Globus pallidus (tissue), 1 donor: ENCODE measurements around the gene UBQLNL.

Experiments
- DNase-seq: peaks from one replicate; pipeline ENCODE4 v3.0.0-alpha.2; 2015; ENCODE audit warnings: low spot score

UBQLNL gene, protein sequence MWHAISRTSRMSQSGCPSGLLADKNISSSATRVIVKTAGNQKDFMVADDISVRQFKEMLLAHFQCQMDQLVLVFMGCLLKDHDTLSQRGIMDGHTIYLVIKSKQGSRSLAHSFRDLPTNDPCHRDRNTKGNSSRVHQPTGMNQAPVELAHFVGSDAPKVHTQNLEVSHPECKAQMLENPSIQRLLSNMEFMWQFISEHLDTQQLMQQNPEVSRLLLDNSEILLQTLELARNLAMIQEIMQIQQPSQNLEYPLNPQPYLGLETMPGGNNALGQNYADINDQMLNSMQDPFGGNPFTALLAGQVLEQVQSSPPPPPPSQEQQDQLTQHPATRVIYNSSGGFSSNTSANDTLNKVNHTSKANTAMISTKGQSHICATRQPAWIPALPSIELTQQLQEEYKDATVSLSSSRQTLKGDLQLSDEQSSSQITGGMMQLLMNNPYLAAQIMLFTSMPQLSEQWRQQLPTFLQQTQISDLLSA

DNA sequence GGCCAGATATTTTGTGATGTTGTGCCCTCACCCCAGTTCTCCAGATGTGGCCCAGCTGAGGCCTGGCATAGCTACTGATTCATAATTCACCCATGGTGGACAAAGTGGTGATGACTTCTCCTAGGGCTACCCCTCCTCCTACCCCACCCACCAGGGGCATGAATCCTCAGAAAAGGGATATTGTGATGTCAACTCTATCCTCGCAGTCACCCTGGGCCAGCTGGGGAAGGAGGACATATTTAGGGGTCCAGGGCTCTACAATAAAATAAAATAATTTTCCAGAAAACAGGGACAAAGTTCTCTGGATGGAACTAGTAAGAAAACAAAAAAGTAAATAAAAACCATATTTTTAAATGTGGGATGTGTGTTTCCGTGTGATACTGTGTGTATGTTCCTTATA is at the start of gene UBQLNL:
TSS of gene UBQLNL (minus strand) at position 101 of the 400 bp plus-strand sequence. CDS start 258 bp downstream, outside the sequence.
- DNase-seq = no peak

DNA sequence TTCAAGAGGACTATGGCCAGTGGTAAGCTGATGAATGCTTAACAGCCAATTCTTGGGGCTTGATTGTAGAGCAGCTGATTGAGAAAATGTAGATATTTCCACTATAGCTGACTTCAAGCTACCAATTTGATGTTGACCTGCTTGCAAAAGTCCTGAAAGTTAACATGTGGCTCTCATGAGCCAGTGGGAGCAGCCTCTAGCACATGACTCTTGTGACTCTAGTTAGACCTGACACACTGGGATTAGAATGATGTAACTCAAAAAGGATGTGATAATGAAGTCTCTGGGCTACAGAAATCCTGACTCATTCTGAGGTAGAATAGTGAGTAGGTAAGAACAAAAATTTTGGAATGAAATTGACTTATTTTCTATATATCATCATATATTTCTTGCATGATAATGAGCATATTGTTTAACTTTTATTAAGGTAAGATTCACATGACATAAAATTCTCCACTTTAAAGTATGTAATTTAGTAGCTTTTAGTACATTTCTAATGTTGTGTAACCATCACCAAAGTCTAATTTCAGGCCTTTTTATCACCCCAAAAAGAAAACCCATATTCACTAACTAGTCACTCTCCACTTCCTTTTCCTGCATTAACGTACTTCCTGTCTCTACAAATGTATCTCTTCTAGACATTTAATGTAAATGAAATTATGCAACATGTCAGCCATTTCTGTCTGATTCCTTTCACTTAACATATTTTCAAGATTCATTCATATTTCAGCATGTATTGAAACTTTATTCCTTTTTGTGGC is 47.9 kb upstream of the UBQLNL start:
- no peak for DNase-seq

DNA sequence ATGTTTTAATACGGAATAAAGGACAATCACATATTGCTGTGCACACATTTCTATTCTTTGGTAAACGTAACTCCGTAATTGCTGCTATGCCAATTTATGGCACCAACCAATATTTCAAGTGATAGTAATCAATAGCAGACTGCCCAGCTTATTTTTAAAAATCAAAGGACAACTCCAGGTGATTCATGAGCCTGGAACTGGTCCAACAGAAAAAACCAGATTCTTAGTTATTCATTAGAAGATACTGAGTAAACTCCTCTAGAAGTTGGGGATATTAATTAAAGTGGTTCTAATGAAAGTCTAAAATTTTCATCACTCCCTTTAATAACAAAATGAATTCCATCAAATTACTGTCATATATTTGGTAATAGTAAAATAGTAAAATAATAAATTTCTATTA is 41.3 kb upstream of the UBQLNL start:
- no peak for DNase-seq

DNA sequence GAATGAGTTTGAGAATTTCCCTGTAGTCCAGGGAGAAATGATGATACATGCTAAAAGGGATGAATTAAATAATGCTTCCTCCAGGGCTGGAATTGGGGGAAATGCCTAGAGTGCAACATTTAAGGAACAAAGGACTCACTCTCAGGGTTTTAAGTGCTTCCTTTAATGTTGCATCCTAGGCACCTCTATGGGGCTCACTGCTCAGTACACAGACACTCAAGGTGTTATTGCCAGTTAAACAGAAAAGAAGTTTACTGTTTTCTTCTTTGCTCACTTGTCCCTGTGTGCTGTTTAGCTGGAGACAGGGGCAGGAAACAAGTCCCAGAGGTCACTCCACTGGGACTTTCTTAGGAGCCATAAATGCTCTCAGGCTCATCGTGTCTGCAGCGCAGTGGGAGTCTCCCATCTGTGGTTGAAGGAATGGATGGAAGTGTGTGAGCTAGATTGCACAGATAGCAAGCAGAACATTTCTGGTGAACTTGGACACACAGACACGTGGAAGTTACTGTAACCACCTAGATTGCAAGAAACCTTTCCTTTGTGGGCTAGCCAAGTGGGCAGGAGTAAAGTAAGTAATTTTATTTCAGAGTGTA is 40.2 kb upstream of the UBQLNL start:
- DNase-seq = no peak

DNA sequence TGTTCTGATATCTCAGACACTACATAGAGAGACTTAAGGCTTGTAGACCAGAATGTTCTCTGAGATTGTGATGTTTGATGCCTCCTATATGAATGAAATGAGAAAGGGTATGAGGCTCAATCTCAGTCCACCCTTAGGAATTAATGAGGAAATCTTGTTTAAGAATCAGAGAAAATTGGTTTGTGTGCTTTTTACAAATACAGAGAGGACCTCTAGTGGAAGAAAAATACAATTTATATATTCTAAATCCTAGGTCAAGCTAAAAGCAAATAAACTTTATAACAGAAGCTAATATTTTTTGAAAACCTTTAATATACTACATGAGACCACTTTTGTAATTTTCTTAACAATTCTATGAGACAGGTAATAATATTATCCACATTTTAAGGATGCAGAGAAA is 36.8 kb upstream of the UBQLNL start:
- no peak for DNase-seq

DNA sequence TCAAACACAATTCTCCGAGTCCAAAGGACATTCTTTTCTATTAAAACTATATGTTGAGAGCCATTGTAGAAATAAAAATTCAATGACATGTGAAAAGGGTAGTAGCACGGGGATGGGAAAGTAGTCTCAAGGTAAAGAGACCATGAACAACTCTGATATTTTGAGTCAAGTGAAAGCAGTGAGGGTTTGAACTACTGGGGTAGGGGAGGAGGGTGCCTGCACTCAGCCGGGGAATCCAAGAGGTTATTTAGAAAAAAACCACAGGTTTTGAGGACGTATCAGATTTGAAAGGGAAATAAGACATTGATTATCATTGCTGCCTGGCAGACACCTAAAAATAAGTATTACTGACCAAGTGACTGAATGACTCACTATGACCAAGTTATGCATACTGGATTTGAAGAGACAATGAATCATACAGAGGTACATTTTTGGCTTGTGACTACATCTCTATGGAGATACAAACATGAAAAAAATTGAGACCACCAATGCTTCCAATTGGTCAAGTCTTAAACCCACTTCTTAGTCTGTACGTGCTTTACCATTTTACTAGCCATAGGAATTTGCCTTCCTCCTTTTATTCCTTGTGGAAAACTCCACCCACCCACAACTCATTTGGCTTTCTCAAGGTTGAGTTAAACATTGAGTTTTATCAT is 34.1 kb upstream of the UBQLNL start:
- no peak for DNase-seq

DNA sequence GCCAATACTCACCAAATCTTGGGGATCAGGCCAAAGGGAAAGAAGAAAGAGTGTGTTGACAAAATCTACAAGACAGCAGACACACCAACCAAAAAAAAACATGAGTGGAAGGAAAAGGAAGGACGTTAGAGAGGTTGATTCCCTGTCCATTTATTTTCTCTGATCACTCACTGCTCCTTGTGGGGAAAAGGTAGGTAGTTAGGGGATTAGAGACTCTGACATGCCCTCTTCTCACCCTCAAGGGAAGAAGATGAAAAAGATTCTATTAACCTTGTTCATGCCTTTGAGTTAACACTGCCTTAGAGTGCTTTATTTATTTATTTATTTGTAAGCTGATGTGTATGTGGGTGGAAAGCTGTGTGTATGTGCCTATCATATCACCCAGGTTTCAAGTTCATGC is 31.9 kb upstream of the UBQLNL start, which contains the start of gene OR52H1:
TSS of gene OR52H1 (minus strand) at position 101 of the 400 bp plus-strand sequence. CDS start 3,035 bp downstream, outside the sequence.
- DNase-seq = no peak

DNA sequence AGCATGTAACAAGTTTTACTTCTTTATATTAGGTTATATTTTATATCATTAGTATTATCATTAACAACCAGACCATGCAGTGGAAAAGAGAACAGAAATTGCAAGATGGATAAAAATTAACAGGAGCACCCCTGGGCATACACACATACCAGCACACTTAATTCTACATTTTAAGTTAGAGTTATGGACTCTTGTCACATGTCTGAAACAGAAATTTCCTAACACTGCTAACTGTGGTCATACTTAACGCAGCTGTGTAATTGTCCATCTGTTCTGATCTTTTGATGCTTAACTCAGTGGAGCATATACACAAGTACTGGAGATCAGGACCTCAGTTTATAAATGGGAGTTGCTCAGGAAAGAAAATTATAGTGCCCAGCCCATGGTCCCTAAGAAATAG is 31.5 kb upstream of the UBQLNL start:
- no peak for DNase-seq

DNA sequence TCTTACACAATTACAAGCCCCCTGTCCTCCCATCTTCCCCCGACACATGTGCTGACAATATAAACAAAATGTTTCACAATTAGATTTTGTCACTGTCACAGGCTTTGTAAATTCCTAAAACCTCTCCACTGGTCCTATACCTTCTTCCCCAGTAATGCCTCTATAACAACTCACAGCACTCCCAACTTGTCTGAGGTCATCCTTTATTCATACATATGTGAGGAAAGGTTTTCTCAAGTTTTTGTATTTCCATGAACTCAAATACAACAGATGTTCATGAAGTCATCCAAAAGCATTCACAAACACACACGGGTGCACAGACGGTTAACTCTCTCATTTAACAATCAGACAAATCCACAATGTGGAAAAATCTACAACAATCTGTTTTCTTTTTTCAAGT is 30.0 kb upstream of the UBQLNL start:
- DNase-seq = no peak

DNA sequence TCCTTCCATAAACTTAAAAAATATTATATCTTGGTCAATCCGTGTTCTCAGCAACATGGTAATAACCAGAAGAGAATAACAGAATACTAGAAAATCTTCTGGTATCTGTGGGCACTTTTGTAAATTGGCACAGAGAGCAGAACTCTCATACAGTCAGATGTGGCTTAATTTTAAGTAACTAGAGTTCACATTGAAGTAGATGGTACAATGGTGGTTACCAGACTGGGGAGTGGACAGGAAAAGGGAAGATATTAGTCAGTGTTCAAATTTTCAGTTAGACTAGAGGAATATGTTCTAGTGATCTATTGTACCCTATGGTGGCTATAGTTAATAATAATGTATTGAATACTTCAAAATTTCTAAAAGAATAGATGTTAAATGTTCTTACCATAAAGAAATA is 24.9 kb upstream of the UBQLNL start:
- no peak for DNase-seq

DNA sequence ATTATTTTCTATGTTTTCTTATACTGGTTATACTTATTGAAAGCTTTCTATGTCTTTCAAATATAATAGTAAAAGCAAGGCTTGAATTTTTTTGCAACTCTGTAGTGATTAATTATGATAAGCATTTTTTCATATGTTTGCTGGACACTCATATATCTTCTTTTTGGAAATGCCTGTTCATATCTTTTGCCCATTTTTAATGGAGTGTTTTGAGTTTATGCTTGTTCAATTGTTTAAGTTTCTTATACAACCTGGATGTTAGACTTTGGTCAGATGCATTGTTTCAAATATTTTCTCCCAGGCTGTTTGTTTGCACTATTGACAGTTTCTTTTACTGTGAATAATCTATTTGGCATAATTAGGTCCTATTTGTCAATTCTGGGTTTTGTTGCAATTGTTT is 20.0 kb upstream of the UBQLNL start:
- no peak for DNase-seq

DNA sequence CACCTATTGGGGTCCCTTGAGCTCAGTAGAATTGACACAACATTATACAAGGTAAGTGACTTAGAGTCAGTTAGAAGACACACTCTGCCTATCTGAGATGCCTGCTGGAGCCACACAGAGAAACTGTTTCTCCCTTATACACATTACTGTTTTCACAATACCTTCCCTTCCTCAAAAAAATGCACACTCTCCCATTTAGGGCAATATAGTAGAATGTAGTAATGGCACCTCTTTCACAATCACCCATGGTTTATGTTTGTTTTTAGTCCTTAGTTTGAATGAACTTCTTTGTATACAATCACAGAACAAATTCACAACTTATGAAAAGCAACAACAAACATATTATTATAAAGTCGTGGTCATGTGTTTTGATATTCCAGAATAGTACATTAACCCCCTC is 17.5 kb upstream of the UBQLNL start:
- DNase-seq = no peak

DNA sequence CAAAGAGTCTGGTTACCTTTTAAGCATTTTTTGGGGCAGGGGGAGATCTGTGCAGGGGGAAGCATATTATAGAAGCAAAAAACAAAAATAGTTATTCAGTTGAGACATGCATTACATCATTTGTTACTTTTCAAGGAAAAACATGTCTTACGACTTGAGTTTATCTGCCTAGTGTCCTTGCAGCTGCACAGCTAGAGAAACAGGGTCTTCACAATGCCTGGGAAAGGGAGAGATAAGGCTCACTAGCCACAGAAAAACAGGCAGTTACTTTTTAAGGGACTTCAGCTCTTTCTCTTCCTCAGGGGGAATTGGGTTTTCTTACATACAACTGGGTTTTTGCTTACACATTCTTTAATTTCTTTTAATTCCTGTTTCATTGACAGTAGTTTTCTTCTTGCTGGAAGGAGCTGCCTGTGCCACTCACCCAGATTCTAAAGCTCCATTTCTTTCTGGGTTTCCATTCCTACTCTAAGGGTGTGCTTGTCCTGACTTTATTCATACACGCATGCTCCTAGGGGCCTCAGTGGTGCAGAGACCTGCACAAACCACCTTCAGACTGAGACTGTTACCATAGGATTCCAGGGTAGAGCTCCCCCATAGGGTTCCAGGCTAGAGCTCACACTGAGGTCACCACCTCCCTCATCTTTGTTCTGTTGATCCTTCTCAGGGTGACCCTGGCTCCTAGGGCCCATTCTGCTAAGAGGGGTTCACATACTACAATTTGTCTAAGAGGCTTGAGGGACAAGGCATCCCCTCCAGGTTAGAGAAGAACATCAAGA is 14.7 kb upstream of the UBQLNL start:
- DNase-seq = no peak

DNA sequence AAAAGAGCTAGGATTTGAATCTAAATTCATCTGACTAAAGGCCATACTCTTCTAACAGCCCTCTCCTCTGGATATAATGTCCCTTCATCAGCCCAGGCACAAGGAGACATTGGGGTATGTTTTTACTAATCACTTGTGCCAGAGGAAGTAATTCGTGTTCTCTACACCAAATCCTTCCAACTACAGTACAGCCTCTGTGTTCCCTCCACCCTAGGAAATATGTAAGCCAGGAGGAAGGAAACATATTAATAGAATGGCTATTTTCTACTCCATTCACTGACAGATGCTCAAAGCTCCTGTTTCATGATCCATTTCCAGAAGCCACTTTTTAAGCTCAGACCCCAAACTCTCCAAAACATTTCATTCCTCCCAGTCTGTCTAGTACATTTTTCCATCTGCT is 12.0 kb upstream of the UBQLNL start:
- no peak for DNase-seq

DNA sequence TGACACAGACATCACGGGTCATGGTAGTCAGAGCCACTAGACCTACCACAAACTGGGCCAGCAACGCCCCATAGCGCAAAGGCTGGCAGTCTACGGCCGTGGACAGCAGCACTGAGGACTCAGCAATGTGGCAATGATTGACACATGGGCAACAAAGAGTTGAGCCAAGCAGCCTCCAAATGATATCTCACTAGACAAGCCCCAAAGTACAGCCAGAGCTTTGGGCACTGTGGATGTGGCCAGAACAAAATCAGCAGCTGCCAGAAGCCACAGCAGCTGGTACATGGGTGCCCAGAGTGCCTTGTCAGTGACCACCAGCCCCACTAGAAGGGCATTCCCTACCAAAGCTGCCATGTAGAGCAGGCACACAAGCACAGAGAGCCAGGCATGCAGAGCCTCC is 11.2 kb upstream of the UBQLNL start:
- no peak for DNase-seq

DNA sequence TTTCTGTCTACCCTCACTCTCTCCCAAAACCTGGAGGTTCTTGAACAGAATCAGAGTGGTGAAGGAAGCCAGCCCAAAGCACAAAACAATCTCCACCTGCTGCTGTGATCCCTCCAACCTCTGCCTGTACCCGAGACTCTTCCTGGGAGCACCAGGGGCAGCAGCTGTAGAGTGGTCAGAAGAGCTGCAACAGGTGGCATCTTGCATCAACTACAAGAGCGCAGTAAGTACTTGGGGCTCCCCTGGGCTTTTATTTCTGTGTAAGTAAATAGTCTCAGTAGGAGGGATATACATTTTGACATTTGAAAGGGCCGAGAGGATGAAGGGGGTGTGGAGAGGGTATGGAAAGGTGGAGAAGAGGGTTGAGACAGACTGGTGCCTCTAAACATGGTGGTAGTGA is 8.3 kb upstream of the UBQLNL start:
- no peak for DNase-seq

DNA sequence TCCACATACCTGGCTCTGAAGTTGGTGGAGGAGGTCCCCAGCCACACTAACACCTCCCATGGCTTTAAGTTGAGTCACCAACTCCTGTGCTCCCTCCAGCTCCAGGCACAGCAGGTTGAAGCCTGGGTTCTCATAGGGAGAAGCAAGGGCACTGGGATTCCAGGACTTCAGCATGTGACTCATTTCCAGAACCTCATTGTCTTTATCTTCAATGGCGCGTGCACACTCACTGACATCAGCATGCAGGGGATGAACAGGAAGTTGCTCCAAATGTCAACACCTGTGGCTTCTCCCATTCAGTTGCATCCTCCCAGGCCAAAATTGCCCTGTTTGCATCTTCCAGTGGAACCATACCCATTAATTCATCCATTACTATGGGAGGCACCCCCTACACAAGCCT is 5.8 kb upstream of the UBQLNL start:
- DNase-seq = no peak

DNA sequence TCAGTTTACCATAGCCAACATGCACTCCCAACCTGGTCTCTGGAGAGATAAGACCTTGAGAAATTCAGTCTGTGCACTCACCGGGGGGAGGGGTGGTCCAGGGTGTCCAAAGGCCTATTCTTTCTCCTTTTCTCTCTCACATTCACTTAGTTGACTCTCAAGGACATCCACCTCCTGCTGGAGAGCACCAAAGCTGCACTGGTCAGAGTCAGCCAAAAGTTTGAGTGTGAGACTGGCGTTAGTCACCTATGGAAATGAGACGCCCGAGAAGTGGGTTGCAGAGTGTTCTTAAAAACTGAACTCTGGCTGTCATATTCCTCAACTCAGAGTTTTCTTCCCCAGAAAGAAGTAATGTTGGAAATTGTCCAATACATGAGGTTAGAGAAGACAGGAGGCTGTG is 5.0 kb upstream of the UBQLNL start:
- DNase-seq = no peak

DNA sequence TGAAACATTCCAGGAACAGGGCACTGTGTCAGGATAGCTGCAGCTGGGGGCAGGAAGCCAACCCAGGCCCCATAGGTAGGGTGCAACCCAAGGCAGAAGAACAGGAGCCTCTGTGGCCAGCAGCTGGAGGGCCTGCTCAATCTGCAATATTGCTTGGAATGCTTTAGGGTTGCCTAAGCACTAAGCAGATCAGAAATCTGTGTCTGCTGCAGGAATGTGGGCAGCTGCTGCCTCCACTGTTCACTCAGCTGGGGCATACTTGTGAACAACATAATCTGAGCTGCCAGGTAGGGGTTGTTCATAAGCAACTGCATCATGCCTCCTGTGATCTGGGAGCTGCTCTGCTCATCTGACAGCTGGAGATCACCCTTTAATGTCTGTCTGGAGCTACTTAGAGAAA is 1.7 kb downstream of the UBQLNL start:
- no peak for DNase-seq

DNA sequence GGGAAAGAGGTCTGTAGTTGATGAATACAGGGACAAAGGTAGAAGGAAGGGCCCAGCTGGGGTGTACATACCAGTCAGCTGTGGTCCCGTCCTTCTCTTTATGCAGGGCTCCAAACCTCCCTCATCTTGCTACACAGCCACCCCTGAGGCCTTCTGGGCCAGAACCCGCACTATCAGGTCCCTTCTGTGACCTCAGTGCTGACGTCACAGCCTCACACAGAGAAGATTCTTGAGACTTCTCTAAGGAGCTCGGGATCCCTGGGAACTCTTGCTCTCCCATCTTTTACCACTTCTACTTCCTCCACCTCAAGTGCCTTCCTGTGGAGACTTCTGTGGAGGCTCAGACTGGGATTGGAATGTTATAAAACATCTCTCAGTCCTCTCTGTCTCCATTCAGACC is 6.7 kb downstream of the UBQLNL start, which contains the start of gene UBQLN3:
TSS of gene UBQLN3 (minus strand) at position 155 of the 400 bp plus-strand sequence. CDS start 399 bp downstream, outside the sequence.
- no peak for DNase-seq

DNA sequence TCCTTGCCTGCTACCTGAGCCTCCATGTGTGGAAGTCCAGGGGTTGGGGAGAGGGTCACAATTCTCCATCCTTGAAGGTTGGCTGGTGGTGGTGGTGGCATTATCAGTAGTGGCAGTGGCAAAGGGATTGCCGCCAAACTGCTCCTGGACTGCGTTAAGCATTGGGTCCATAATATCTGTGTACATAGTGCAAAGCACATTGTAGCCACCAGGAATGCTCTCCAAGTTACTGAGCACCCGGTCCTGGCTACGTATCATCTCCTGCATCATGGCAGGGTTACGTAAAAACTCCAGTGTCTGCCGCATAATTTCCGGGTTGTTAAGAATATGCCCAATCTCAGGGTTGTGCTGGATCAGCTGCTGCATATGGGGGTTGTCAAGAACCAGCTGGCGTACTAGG is 7.9 kb downstream of the UBQLNL start:
- DNase-seq = no peak
